Liver (tissue), 3 donors: ENCODE data around the gene BTAF1.

Experiments
- HNF4A ChIP-seq, 2 donors: conservative IDR thresholded peaks; 2 replicates each; pipeline ENCODE4 v1.6.1; 2016; ENCODE audit warnings: antibody characterized with exemption in 2 of 2, mild to moderate bottlenecking in 2 of 2
- JUND ChIP-seq, 2 donors: IDR thresholded peaks; 2 replicates each; pipeline ENCODE4 v1.6.1; 2016; ENCODE audit warnings: antibody characterized with exemption in 2 of 2
- TF ChIP-seq, protein P1 (sequence below): fragments of 150-350 bp; IDR thresholded peaks from 2 replicates; pipeline ENCODE4 v1.5.1; 2017; ENCODE audit warnings: improper control_type of control experiment, low read depth, low read length; ENCODE audit not compliant: missing input control
- TF ChIP-seq, protein P2 (sequence below): IDR thresholded peaks from 2 replicates; pipeline ENCODE4 v1.6.1; 2016; ENCODE audit warnings: antibody characterized with exemption
- donor health status: healthy.
- donor health status: healthy.

DNA sequence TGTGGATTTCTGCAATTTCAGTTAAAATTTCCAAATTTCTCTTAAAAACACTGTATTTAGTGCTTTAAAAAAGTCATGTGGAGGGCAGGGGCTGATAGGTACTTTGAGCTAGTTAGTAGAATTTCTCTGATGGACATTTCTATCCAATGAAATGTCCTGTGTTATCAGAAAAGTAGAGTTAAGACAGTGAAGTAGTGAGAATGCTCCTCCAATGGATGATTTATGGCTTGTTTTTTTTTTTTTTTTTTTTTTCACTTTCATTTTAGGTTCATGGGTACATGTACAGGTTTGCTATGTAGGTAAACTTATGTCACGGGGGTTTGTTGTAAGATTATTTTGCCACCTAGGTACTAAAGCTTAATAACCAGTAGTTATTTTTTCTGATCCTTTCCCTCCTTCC lies 55.0 kb downstream of the BTAF1 start:
- TF ChIP-seq, protein P1, sequence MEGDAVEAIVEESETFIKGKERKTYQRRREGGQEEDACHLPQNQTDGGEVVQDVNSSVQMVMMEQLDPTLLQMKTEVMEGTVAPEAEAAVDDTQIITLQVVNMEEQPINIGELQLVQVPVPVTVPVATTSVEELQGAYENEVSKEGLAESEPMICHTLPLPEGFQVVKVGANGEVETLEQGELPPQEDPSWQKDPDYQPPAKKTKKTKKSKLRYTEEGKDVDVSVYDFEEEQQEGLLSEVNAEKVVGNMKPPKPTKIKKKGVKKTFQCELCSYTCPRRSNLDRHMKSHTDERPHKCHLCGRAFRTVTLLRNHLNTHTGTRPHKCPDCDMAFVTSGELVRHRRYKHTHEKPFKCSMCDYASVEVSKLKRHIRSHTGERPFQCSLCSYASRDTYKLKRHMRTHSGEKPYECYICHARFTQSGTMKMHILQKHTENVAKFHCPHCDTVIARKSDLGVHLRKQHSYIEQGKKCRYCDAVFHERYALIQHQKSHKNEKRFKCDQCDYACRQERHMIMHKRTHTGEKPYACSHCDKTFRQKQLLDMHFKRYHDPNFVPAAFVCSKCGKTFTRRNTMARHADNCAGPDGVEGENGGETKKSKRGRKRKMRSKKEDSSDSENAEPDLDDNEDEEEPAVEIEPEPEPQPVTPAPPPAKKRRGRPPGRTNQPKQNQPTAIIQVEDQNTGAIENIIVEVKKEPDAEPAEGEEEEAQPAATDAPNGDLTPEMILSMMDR: no peak
- TF ChIP-seq HNF4A (conservative IDR thresholded peaks at IDR 0.05) (no peak), JUND (IDR thresholded peaks at IDR 0.05) (no peak)
- TF ChIP-seq, protein P2, sequence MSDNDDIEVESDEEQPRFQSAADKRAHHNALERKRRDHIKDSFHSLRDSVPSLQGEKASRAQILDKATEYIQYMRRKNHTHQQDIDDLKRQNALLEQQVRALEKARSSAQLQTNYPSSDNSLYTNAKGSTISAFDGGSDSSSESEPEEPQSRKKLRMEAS: no peak
